Prostate gland (tissue), 2 donors: ENCODE data around the gene NPDC1.

ENCODE experiments used
- CTCF ChIP-seq, 4 experiments: fragments of 200-600 bp in 2 of 4; fragments of 450-650 bp in 2 of 4; sonication (generic) in 2 of 4; IDR thresholded peaks; 1 replicate in 3 of 4; 2 replicates in 1 of 4; pipeline ENCODE4 v1.5.1; 2016 to 2019; ENCODE audit warnings: antibody characterized with exemption in 4 of 4, mild to moderate bottlenecking in 2 of 4, moderate library complexity in 2 of 4
- POLR2A ChIP-seq: fragments of 450-650 bp; IDR thresholded peaks from one replicate; pipeline ENCODE4 v1.6.1; 2016; ENCODE audit warnings: antibody characterized with exemption, mild to moderate bottlenecking
- POLR2AphosphoS5 ChIP-seq: sonication (generic); formaldehyde crosslinking; IDR thresholded peaks from one replicate; pipeline ENCODE4 v1.6.1; 2017; ENCODE audit warnings: antibody characterized with exemption

DNA sequence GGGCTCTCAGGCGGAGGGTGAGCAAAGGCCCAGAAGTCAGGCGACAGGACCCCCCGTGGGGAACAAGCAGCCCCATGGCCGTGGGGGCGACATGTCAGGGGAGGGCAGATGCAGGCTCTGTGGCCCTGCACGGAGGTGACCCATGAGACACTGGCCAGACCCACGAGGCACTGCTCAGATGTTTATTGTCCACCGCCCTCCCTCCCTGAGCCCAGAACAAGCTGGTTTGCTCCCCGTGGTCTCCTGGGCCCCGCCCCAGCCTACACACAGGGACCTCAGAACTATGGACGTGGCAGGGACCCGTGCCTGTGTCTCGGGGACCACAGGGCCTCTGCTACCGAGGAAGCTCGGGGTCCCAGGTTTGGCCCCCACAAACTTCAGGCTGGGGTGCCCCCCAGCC lies 16.0 kb downstream of the NPDC1 start:
- no peak for TF ChIP-seq CTCF (IDR thresholded peaks at IDR 0.05)
- no peak for TF ChIP-seq POLR2A
- no peak for TF ChIP-seq POLR2AphosphoS5
